ENCODE data around the gene OR1L8.

Gene OR1L8

GRCh38 chr9:122518226-122518625 is 65.0 kb downstream of the OR1L8 start:
- DNase-seq (ENCODE audit: low spot score), result no peak
